ENCODE data around the gene TRMT2A.

TRMT2A gene

DNA sequence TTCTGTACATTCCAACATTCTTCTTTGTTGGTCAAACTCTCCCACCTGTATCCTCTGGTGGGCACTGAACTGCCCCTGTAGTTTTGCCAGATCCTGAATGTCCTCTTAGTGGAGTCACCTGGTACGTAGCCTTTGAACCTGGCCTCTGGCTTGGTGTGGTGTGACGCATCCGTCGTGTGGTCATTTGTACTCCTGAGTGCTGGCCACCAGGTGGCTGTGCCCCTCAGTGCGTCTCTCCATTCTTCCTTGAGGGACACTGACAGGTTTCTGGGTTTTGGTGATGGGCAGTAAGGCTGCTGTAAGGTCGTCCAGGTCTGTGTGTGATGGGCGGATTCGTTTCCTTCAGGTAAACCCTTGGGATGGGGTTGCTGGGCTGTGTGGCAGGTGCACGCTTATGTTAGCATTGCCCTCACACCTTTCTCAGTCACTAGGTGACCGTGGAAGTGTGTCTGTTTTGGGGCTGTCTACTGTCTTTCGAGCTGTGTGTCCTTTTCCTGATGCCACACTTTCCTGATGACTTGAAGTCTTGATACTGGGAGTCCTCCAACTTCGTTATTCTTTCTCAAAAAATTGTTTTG is 14.7 kb downstream of the TRMT2A start:
- DNase-seq (ENCODE audit: low spot score), result no peak

GRCh38 chr22:20101638-20102037 is 15.4 kb downstream of the TRMT2A start:
- no peak for DNase-seq (ENCODE audit: low spot score)

GRCh38 chr22:20099099-20099711 is 17.8 kb downstream of the TRMT2A start:
- no peak for DNase-seq (ENCODE audit: low spot score)

- no peak for DNase-seq (ENCODE audit: low spot score)
These were observed 20.2 kb downstream of the TRMT2A start for GRCh38 chr22:20096574-20097420.

DNA sequence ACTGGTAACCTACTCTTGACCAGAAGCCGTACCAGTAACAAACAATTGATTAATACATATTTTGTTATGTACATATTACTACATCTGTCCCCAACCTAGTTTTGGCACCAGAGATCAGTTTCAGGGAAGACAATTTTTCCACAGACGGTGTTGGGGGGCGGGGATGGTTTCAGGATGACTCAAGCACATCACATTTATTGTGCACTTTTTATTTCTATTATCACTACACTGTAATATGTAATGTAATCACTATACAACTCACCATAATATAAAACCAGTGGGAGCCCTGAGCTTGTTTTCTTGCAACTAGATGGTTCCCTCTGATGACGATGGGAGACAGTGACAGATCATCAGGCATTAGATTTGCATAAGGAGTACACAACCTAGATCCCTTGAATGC is 21.5 kb downstream of the TRMT2A start:
- DNase-seq (ENCODE audit: low spot score), result no peak

DNA sequence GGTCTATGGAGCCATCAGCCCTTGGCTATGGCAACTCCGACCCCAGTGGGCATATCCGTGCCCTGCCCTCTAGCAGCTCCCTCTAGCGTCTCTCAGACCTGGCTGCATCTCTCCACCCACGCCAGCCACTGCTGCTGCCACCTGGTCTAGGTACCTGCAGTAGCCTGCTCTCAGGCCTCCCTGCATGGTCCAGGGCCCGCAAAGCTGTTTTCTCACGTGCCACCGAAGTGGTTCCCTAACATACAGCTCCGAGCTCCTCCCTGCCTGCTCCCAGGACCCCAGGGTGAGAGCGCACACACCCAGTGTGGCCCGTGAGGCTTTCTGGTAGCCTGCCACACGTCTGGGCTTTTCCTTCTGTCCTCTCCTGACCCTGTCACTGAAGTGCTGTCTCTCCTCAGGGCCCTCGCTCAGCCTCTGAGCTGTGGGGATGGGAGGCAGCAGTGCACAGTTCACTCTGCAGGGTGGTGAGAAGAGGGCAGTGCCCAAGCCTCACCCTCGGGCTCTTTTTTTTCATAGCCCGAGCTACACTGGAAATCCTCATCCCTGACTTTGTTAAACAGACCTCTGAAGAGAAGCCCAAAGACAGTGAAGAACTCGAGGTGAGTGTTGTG is 22.7 kb downstream of the TRMT2A start:
- no peak for DNase-seq (ENCODE audit: low spot score)

GRCh38 chr22:20093418-20094196 is 23.4 kb downstream of the TRMT2A start:
- no peak for DNase-seq (ENCODE audit: low spot score)

DNA sequence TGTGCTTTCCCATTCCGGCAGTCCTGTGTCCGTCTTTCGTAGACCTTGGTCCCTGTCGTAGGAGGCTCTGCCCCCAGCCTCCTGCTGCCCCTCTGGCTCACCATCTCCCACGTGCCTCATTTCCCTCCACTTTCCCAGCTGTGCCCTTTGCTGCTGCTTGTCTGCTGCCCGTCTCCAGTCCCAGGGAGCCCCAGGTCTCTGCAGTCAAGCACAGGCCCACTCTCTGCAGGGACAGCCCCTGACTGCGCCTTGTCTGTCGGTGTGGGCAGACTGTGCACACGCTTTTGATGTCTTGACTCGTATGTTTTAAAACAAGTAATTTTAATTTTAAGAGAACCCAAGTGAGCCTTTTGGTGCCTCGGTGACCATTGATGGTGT is 24.6 kb downstream of the TRMT2A start:
- no peak for DNase-seq (ENCODE audit: low spot score)

- no peak for DNase-seq (ENCODE audit: low spot score)
These were observed 25.1 kb downstream of the TRMT2A start for GRCh38 chr22:20091690-20092476.

DNA sequence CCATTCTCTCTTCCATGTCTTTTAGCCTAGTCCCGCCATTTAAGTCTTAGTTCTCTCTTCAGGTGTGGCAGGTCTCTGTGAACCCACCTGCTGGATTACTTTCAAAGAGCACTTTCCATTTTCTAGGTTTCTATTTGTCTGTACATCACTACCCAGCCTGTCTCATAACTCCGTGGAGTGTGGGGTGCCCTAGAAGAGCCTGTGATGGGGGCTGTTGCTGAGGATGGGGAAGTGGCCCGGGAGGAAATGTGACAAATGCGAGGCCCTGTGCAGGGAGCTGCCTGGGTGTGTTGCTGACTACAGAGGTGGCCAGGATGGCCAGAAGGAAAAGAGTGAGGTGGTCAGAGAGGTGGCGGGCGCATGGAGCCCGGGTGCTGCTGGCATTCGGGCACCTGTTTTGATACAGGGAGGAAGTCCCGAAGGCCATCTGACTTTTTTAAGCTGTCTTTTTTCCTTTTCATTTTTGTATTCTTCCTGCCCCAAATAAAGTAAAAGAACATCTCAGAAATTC is 26.2 kb downstream of the TRMT2A start:
- DNase-seq (ENCODE audit: low spot score), result no peak

GRCh38 chr22:20089977-20090729 is 26.9 kb downstream of the TRMT2A start:
- no peak for DNase-seq (ENCODE audit: low spot score)

GRCh38 chr22:20089226-20089976 is 27.6 kb downstream of the TRMT2A start:
- DNase-seq (ENCODE audit: low spot score), result no peak

DNA sequence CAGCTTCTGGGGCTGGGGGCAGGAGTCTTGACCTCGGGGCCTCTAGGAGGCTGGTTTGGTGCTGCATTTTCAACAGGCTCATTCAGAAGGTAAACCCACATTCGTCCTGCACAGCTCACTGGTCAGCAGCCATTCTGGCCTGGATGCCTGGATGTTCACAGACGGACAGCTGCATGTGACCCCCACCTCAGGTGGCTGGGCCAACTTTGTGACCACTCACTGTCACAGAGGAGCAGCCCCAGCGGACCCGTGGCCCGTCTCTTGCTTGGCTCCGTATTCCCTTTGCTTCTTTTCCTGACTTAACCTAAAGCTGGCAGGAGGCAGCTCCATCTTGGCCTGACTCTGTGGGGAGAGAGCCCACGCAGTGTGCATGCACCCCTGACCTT is 28.8 kb downstream of the TRMT2A start:
- no peak for DNase-seq (ENCODE audit: low spot score)

DNA sequence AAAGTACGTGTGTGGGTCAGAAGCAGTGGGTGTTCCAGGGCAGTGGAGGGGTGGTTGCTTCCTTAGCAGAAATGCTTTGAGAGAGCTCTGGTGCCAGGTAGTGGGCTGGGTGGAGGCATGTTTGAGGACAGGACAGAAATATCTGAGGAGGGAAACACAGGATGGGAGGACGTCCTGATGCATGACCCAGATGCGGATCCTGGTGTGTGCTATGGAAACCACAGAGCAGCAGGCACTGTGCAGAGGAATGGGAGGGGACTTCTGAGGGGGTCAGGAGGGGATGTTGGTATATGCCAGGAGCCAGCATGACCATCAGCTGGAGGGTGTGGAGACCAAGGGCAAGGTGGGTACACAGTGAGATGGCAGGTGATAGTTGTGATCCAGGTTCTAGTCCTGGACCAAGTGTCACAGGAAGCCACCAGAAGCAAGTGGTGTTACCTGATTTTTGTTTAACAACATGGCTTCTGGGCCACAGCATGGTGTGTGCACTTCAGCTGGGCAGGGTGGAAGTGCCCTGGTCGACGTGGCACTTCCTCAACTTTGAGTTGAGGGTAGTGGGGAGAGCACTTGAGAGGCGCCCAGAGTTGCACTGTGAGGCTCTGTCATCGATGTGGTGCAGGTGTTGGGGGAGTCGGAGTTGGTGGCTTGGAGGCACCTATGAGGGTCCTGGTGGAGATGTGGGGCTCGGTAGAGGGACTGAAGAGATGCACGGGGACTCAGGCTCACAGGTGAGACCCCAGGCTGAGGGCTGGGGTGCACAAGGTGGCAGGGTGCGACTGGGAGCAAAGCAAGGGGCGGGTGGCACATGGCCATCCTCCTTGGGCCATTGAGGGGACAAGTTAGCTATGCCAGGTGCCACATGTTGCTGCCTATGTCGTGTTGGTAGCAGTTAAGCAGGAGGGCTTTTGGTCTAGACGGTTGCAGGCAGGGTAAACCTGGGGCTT is 29.4 kb downstream of the TRMT2A start:
- DNase-seq (ENCODE audit: low spot score), result no peak

GRCh38 chr22:20086763-20087162 is 30.3 kb downstream of the TRMT2A start:
- DNase-seq (ENCODE audit: low spot score), result no peak

DNA sequence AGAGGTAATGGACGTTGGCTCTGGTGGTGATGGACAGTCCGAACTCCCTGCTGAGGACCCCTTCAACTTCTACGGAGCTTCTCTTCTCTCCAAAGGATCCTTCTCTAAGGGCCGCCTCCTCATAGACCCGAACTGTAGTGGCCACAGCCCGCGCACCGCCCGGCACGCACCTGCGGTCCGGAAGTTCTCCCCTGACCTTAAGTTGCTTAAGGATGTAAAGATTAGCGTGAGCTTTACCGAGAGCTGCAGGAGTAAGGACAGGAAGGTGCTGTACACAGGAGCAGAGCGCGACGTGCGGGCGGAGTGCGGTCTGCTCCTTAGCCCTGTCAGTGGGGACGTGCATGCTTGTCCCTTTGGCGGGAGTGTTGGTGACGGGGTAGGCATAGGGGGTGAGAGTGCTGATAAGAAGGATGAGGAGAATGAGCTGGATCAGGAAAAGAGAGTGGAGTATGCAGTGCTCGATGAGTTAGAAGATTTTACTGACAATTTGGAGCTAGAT is 30.9 kb downstream of the TRMT2A start:
- DNase-seq (ENCODE audit: low spot score), result no peak

GRCh38 chr22:20085651-20086050 is 31.4 kb downstream of the TRMT2A start:
- no peak for DNase-seq (ENCODE audit: low spot score)
